ENCODE results near the gene DKKL1.

Gene DKKL1

GRCh38 chr19:49396738-49397505, 33.2 kb downstream of the DKKL1 start:
- DNase-seq = no peak

- DNase-seq = no peak
Observed at GRCh38 chr19:49398001-49398615, 34.4 kb downstream of the DKKL1 start.

- no peak for DNase-seq
Observed at GRCh38 chr19:49398931-49399330, 35.3 kb downstream of the DKKL1 start.

- DNase-seq = no peak
Observed at GRCh38 chr19:49400029-49400428, 36.4 kb downstream of the DKKL1 start.

GRCh38 chr19:49403404-49404187, 39.9 kb downstream of the DKKL1 start:
- DNase-seq = peak in 1 of 2 donors; percentile 41

GRCh38 chr19:49407079-49407478, 43.4 kb downstream of the DKKL1 start:
- no peak for DNase-seq

GRCh38 chr19:49407482-49408015, 43.9 kb downstream of the DKKL1 start:
- DNase-seq = no peak

GRCh38 chr19:49408816-49409440, 45.3 kb downstream of the DKKL1 start:
- DNase-seq = no peak

- DNase-seq = peak; percentile 44 to 51
Observed at GRCh38 chr19:49409441-49410029, 45.9 kb downstream of the DKKL1 start.

- DNase-seq = no peak
Observed at GRCh38 chr19:49411681-49412326, 48.1 kb downstream of the DKKL1 start.

- no peak for DNase-seq
Observed at GRCh38 chr19:49413348-49413747, 49.7 kb downstream of the DKKL1 start.

GRCh38 chr19:49414256-49414655, 50.6 kb downstream of the DKKL1 start:
- no peak for DNase-seq

- DNase-seq = no peak
Observed at GRCh38 chr19:49415102-49415809, 51.6 kb downstream of the DKKL1 start.

GRCh38 chr19:49415810-49416200, 52.1 kb downstream of the DKKL1 start:
- DNase-seq = no peak

GRCh38 chr19:49417088-49417487, 53.4 kb downstream of the DKKL1 start:
- DNase-seq = no peak

GRCh38 chr19:49418511-49418910, 54.8 kb downstream of the DKKL1 start:
- DNase-seq = no peak

- DNase-seq = no peak
Observed at GRCh38 chr19:49419173-49419572, 55.5 kb downstream of the DKKL1 start.

GRCh38 chr19:49420227-49420626, 56.5 kb downstream of the DKKL1 start:
- no peak for DNase-seq

- DNase-seq = peak; percentile 41 to 48
Observed at GRCh38 chr19:49421039-49421877, 57.6 kb downstream of the DKKL1 start.

- no peak for DNase-seq
Observed at GRCh38 chr19:49421878-49422202, 58.2 kb downstream of the DKKL1 start.

Measured in CD4-positive, alpha-beta T cell treated with Interleukin-4 for 1 hour (primary cell).